Measurements from ENCODE around the gene RNPC3.

RNPC3 gene, protein sequence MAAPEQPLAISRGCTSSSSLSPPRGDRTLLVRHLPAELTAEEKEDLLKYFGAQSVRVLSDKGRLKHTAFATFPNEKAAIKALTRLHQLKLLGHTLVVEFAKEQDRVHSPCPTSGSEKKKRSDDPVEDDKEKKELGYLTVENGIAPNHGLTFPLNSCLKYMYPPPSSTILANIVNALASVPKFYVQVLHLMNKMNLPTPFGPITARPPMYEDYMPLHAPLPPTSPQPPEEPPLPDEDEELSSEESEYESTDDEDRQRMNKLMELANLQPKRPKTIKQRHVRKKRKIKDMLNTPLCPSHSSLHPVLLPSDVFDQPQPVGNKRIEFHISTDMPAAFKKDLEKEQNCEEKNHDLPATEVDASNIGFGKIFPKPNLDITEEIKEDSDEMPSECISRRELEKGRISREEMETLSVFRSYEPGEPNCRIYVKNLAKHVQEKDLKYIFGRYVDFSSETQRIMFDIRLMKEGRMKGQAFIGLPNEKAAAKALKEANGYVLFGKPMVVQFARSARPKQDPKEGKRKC

DNA sequence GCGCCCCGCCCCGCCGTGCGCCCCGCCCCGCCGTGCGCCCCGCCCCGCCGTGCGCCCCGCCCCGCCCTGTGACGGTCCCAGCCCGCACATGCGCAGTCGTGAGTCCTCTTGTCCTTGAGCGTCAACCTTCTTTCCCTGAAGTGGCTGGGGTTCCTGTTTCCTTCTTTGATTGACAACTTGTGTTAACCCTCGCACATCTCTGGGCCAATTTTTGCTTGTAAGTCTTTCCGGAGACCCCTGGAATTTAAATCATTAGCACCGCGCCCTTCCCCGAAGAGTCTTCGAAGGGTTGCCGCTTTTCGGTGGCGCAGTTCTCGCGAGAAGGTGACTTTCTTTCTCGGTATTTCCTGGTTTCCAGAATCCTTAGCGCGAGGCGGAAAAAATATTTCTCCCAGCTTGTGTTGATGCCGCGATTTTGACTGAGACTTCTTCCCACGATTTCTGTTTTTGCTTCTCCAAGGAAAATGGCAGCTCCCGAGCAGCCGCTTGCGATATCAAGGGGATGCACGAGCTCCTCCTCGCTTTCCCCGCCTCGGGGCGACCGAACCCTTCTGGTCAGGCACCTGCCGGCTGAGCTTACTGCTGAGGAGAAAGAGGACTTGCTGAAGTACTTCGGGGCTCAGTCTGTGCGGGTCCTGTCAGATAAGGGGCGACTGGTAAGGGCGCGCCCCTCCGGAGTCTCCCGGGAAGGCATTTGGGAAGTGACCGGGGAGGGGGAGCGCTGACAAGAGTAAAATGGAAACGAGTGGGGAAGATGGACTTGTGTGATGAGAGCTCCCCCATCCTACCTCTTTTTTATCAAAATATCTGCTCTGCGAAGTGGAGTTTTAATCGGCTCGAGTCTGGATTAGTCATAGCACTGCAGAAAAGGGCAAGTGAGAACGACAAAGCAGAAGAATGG is at the start of gene RNPC3:
Gene RNPC3 (plus strand): TSS at position 93 of the 901 bp plus-strand sequence. CDS start 372 bp downstream, at position 465.
- peak; percentile 82 for DNase-seq

DNA sequence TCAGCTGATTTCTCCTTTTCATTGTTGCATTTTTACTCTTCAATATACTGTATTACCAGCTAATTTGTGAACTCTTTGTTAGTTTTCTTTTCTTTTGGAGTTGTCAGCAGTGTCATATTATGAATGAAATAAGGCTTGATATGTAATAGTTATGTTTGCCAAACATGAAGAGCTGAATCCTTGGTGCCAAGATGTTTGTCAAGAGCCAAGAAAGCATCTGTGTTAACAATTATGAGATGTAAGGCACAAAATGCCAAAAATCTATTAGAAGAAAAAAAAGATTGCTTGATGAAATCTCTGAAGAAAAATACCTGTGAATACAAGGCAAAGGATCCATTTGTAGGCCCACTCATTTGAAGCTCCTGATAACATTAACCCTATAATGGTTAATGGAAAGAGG is 48.4 kb upstream of the RNPC3 start:
- DNase-seq, result no peak

DNA sequence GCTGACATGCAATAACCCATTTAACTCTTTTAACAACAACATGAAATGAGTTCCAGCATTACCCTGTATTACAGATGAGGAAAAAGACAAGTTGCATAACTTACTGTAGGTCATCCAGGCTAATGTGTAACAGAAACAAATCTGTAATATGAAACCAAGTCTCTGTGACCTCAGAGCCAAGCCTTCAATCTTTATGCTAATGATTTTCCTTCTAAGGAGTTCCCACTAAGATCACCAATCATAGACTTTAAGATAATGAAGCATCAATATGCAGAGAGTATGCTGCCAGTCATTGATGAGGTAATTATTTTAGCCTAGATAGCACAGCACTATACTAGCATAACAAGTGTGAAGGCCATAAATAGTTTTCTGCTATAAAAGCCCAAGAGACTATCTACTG is 35.6 kb upstream of the RNPC3 start:
- no peak for DNase-seq

DNA sequence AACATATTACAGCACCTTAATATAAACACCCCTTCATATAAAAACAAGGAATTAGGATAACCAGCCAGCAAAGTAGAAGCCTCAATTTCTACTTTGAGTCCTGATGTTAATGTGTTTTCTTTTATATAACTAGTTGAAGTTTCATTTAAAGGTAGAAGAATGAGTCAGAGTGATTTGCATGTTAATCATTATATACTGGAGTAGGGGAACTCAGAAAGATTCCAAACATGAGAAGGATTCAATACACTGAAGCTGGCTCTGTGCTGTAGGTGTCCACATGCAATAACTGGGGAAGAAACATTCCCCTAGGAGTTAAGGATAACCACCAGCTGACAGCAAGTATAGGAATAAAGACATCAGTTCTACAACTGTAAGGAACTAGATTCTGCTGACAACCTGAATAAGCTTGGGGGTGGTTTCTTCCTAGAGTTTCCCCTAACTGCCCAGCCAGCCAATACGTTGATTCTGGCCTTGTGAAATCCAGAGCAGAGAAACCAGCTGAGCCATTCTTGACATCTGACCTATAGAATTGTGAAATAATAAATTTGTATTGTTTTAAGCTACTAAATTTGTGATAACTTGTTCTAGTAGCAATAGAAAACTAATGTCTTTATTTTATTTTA is 33.4 kb upstream of the RNPC3 start:
- no peak for DNase-seq

DNA sequence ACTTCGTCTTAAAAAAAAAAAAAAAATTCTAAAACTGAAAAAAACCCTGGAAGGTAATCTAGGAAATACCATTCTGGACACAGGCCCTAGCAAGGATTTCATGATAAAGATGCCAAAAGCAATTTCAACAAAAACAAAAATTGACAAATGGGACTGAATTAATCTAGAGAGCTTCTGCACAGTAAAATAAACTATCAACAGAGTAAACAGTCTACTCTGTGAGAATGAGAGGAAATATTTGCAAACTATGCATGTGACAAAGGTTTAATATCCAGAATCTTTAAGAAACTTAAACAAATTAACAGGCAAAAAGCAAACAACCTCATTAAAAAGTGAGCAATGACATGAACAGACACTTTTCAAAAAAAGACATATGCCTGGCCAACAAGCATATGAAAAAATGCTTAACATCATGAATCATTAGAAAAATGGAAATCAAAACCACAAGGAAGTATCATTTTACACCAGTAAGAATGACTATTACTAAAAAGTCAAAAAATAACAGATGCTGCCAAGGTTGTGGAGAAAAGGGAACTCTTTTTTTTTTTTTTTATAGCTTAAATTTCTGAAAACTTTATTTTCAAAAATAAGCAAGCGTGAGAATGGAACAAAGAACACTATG is 29.4 kb upstream of the RNPC3 start:
- DNase-seq, result no peak

DNA sequence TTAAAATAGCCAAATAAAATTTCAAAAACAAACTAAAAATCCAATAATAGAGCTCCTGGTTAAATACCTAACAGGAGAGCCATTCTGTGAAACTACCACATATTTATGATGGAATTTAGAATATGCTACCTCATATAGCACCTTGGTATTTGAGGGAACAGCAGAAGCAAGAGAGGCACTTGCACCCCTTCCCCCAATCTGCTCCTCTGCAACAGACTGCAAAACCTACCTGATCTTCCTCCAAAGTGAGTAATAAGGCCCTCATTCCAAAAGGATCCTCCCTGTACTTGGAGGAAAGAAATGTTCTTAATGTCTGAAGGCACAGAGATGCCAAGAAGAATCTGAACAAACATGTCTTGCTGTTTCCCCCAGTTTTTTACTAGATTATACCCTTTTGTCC is 28.1 kb upstream of the RNPC3 start:
- DNase-seq, result no peak

DNA sequence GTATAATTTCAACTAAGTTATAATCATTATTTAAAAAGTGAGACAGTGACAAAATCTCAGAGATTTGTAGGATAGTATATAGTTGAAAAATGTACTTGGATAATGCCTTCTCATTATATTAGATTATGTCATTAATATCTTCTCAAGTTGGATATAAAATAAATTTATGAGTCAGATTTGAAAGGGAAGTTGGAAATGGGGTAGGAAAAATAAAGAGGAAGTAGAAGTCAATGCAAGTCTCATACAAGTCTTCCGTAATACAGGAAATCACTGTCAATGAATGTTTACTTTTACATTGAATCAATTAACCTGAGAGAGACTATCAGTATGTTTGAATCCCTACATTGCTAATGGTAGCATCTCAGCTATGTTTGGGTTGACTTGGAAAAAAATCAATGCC is 16.2 kb upstream of the RNPC3 start:
- DNase-seq, result no peak

DNA sequence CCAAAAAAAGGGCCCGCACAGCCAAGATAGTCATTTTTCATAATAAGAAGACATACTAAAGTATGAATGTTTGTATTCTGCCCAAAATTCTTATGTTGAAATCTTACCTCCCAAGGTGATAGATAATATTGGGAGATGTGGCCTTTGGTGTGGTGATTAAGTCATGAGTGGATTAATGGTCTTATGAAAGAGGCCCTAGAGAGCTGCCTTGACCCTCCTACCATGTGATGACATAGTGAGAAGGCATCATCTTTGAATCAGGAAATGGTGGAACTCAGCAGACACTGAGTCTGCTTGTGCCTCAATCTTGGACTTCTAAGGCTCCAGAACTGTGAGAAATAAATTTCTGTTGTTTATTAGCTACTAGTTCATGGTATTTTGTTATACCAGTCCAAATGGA is 11.8 kb upstream of the RNPC3 start:
- DNase-seq, result no peak

DNA sequence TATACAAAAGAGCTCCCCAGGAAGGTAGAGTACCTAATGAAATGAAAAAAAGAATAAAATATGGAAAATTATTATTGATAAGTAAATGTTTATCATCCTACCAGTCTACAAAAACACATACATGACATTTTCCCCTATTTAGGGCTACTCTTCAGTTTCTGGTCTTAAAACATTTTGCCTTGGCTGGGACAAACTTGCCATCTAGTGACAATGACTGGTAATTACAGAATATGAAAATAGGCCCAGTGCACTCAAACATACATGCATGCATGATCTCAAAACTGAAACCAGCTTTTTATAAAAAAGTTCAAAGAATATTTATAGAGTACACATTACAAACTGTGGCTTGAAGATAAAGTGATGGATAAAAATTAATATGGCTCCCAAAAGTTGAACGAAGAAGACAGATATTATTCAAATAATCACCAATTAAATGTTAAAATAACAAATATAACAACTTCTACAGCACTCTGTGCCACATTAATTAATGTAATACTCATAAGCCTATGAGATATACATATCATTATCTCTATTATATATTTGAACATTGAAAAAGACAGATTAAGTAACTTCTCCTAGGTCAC is 10.5 kb upstream of the RNPC3 start:
- DNase-seq, result peak; percentile 26

DNA sequence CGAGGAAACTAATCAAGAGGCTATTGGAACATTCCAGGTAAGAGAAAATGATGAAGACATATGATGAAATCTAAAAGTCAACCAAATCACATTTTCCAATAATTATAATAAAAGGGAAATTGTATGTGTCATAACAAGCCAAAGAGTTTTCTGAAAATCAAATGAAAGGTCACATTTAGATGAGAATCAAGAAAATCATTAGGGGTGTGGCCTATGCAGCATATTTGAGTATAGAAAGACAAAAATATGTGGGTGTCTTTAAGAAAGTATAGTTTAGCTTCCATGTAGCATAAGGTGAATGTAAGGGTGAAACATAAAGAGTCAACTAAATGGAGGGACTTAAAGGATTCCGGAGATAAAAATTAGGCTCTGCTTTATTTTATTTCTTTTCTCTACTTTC is 9.2 kb upstream of the RNPC3 start:
- DNase-seq, result no peak

DNA sequence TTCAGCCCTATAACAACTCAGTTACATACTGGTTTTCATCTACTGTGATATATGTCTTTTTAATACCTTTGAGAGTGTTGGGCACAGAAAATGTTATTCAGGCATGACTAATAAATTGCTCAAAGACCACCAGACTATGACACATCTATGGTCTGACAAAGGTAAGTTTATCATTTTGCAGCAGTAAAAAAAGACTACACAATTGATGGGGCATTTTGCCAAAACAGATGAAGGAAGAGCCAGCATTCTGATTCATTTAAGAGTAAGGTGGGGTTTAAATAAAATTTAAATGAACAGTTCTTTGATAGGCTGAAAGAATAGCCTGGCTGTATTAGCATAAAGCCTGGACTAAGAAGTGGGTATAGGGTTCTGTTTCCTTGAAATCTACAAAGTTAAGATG is 8.8 kb upstream of the RNPC3 start:
- no peak for DNase-seq

DNA sequence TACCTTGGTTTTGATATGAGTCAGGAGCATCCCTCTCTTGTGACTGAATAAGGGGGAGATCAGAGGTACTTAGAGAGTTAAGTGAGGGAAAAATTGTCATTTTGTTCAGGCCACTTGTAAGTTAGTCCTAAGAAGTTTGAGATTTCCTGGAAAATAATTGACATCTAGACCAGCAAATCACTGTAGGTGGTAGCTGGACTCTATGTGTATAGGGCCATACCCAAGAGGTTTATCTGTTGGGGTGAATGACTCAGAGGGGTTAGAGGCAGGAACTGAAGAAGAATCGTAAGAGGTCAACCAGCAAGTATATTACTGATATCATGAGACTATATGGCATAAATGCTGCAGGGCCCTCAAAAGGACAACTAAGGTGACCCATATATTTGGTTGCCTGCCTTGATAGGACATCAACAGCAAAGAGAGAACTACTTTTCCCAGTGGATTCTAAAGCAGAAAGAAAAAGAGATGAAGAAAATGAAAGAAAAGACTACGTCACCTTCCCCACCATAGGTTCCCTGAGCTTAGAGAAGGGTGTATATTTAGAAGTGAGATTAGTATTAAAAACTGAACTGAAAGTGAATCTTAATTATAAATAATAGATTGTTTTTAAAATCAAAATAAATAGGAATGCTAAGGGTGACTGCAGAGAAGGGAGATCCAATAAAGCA is 8.0 kb upstream of the RNPC3 start:
- DNase-seq, result no peak

DNA sequence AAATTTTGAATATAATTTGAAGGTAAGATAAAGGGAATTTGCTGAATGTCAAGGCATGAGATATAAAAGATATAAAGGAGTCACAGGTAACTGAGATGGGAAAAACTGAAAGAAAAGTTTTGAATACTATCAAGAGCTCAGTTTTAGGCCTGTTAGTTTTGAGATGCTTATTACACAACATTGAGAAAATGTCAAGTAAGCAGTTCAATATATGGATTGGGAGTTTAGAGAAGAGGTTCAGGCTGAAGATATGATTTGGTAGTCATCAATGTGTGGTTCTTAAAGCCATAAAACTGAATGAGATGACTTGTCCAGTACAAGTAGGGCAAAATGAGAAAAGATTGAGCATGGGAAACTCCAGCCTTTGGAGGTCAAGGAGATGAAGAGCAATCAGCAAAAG is 4.7 kb upstream of the RNPC3 start:
- DNase-seq, result no peak

DNA sequence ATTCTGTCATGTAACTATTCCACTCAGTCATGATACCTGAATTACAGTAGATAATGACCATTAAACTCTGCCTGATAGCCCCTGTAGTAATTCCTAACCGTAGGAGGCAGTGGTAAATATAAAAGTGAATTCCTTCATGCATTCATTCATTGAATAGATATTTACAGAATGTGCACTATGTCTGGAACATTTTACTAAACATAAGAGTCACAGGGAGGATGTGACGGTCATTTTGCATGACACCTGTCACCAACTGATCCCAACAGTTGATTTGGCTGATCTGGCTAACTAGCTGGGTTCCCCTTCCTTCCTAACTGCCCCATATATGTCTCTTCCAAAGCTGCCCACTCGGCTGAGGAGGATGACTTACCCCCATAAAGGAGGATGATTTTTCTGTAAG is 2.2 kb upstream of the RNPC3 start:
- DNase-seq, result no peak

DNA sequence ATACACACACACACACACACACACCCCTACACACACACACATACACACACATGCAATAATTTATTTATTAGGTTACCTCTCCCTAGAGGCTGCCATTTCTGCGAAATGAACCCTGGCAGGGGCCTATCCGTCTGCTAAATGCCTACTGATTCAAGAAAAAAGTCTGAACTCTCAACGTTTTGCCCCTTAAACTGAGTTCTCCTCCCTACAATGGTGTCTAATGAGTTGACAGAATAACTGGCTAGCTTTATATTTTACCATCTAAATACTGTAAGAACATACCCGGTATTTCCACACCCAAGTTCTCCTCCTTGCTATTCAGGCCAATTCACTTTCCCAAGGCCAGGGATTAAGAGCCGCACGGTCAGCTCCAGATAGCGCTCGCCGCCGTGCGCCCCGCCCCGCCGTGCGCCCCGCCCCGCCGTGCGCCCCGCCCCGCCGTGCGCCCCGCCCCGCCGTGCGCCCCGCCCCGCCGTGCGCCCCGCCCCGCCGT is 339 bp upstream of the RNPC3 start:
- peak; percentile 12 for DNase-seq

DNA sequence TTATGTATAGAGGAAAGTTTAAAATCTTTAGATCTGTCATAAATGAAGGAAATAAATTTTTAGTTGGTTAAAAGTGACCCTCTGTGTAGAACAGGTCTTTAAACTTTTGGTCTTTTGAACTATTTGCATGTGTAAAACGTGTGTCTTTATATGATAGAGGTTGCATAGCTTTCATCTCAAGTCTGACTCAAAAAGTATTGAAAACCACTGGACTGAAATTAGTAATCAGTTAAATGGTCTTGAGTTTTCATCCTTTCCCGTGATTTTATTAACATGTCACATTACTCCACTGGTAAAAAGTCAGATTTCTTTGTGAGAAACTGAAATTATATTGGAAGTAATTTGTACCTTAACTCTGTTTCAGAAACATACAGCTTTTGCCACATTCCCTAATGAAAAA is 1.8 kb downstream of the RNPC3 start:
- DNase-seq, result no peak

DNA sequence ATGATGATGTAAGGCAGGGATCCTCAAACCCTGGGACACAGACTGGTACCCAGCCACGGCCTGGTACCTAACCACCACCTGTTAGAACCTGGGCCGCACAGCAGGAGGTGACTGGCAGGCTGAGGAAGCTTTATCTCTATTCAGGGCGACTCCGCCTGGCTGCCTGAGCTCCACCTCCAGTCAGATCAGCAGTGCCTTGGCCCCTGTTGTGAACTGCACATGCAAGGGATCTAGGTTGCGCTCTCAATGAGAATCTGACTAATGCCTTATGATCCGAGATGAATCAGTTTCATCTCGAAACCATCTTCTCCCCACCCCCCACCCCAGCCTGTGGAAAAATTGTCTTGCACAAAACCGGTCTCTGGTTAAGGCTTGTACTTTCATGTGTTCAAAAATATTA is 4.2 kb downstream of the RNPC3 start:
- no peak for DNase-seq

DNA sequence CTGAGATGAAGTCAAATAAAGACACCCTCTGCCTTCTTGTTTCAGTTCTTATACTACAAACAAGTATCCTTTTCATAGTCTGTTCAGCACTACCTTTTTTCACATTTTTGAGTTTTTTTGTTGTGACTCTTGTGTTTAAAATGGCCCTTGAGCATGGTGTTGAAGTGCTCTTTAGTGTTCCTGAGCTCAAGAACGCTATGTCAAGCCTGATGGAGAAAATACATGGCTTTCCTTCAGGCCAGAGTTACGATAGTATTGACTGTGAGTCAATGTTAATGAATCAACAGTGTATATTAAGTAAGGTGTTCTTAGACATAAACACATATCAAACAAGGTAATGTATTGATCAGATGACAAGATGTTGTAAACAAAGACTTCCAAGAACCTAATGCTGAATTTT is 12.7 kb downstream of the RNPC3 start:
- no peak for DNase-seq

DNA sequence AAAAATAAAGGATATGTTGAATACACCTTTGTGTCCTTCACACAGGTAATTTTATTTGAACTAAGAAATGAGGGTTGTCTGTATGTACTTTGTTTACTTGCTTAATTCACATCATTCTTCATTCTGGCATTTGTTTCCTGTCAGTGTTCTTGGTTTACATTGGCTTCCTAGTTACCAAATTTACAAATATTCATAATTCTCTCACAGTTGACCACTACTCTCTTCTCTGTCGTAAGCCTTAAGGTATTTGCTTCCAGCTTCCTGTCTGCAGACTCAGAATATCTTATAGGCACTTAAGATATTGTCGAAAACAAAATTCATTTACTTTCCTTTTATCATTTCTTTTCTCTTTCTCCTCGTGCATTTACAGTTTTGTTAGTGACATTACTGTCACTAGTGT is 15.9 kb downstream of the RNPC3 start:
- no peak for DNase-seq

DNA sequence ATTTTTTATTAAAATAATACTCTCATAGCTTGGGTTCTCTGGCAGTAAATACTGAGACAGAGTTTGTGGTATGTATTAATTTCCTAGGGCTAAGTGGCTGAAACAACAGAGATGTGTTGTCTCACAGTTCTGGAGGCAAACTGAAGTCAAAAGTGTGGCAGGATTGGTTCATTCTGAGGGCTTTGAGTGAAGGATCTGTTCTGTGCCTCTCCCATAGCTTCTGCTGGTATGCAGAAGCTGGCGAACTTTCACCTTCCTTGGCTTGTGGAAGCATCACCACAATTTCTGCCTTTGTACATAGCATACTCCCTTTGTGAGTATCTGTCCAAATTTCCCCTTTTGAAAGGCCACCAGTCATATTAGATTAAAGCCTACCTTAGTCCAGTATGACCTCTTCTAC is 21.0 kb downstream of the RNPC3 start:
- no peak for DNase-seq

DNA sequence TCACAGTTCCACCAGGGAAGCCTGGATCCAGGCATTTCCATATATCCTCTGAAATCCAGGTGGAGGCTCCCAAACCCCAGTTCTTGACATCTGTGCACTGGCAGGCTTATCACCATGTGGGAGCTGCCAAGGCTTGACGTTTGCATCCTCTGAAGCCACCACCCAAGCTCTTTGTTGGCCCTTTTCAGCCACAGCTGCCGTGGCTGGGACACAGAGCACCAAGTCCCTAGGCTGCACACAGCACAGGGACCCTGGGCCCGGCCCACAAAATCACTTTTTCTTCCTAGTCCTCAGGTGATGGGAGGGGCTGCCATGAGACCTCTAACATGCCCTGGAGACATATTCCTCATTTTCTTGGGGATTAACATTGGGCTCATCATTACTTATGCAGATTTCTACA is 22.3 kb downstream of the RNPC3 start:
- DNase-seq, result no peak

DNA sequence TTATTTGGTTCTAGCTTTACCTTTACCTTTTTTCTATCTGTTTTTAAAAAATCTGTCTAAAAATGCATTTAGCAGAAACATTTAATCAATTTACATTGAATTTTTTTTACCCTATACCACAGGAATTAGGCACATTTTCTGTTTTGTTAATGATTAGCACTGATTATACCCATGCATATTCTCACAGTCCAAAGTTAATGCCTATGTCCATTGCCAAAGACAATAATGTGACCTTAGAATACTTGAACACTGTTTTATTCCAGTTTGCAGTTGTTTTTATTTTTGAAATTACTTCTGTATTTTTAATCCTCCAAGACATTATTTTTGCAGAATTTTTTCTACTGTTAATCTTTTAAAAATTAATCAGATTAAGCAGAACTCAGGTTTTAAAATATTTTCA is 34.9 kb downstream of the RNPC3 start:
- no peak for DNase-seq
